Smooth muscle cell (in vitro differentiated cells): ENCODE results near the gene SGCE. TPM values are rescaled to one million over a fixed set of nuclear protein-coding genes. Genes with fewer than 3 reads are reported as not detected.

Source experiments
- DNase-seq: peaks from one replicate; lab custom pipeline; 2025; ENCODE audit not compliant: unreplicated experiment; lab: John Stamatoyannopoulos, UW
- H2AFZ ChIP-seq: fragments of 200-600 bp; sonication (generic); 2 replicates; pipeline ENCODE4 v1.6.0; 2016; ENCODE audit warnings: antibody characterized with exemption, low read depth, mild to moderate bottlenecking
- H3F3A ChIP-seq: fragments of 200-600 bp; sonication (generic); 2 replicates; pipeline ENCODE4 v1.6.0; 2017; ENCODE audit warnings: antibody characterized with exemption, low read depth
- H3K27ac ChIP-seq: fragments of 200-600 bp; sonication (generic); 2 replicates; pipeline ENCODE4 v1.5.1; 2016; ENCODE audit warnings: low read depth, mild to moderate bottlenecking
- H3K27me3 ChIP-seq: fragments of 200-600 bp; sonication (generic); 2 replicates; pipeline ENCODE4 v1.6.1; 2016; ENCODE audit warnings: low read depth, mild to moderate bottlenecking
- H3K36me3 ChIP-seq: fragments of 200-600 bp; sonication (generic); 2 replicates; pipeline ENCODE4 v1.5.1; 2016; ENCODE audit warnings: low read depth
- H3K4me1 ChIP-seq: fragments of 200-600 bp; sonication (generic); 2 replicates; pipeline ENCODE4 v1.5.1; 2016; ENCODE audit warnings: low read depth
- H3K4me2 ChIP-seq: fragments of 200-600 bp; sonication (generic); 2 replicates; pipeline ENCODE4 v1.6.0; 2016; ENCODE audit warnings: mild to moderate bottlenecking
- H3K4me3 ChIP-seq: fragments of 200-600 bp; sonication (generic); 2 replicates; pipeline ENCODE4 v1.5.1; 2016; ENCODE audit warnings: mild to moderate bottlenecking
- H3K79me2 ChIP-seq: fragments of 200-600 bp; sonication (generic); 2 replicates; pipeline ENCODE4 v1.6.0; 2016; ENCODE audit warnings: low read depth, mild to moderate bottlenecking
- H3K9ac ChIP-seq: fragments of 200-600 bp; sonication (generic); 2 replicates; pipeline ENCODE4 v1.6.0; 2016; ENCODE audit warnings: low read depth
- H3K9me3 ChIP-seq: fragments of 200-600 bp; sonication (generic); replicated peaks from 2 replicates; pipeline ENCODE4 v1.5.1; 2016; ENCODE audit warnings: low read depth
- H4K20me1 ChIP-seq: fragments of 200-600 bp; sonication (generic); 2 replicates; pipeline ENCODE4 v1.6.0; 2016; ENCODE audit warnings: low read depth
- CTCF ChIP-seq: fragments of 200-600 bp; sonication (generic); IDR thresholded peaks from 2 replicates; pipeline ENCODE4 v1.5.1; 2017; ENCODE audit warnings: borderline replicate concordance, mild to moderate bottlenecking, antibody characterized with exemption; ENCODE audit not compliant: insufficient read depth, poor library complexity, severe bottlenecking
- WGBS: methylation state at CpG from one replicate; pipeline ENCODE4 v1.1.7; 2016; ENCODE audit warnings: low lambda C conversion rate; 5-methylcytosine and 5-hydroxymethylcytosine counted together
- polyA plus RNA-seq: library from polyadenylated mRNA; unstranded; fragments of >200 nt; fragmentation: Nextera tagmentation; extraction: Ambion mirVana; gene quantifications from 2 replicates; pipeline ENCODE4 v1.2.1, GENCODE V29; 2016
- total RNA-seq: library from RNA; depleted of rRNA; stranded (reverse); fragments of >200 nt; gene quantifications from 2 replicates; pipeline ENCODE4 v1.2.3, GENCODE V29; 2014

SGCE gene
- total and polyA plus RNA-seq, 2 experiments from 2014 or later, result 87.1 to 123 TPM

- Histone ChIP-seq H3K79me2 (no peaks in the 10 kb centered on the region), H3K4me3 (no peak overlapping the region), H3F3A (no peaks in the 10 kb centered on the region), H3K4me2 (no peak overlapping the region), H3K36me3 (no peaks in the 10 kb centered on the region), H4K20me1 (no peaks in the 10 kb centered on the region), H2AFZ (no peak overlapping the region), H3K27me3 (no peaks in the 10 kb centered on the region), H3K9me3 (no peaks in the 10 kb centered on the region), H3K9ac (no peak overlapping the region), H3K4me1 (no peaks in the 10 kb centered on the region), H3K27ac (no peak overlapping the region)
- no peak for DNase-seq
- WGBS, result 94% methylated on average over 2 of the region's 2 CpGs
- TF ChIP-seq CTCF, result no peak
Observed at GRCh38 chr7:94609561-94609960, 46.4 kb downstream of the SGCE start.

GRCh38 chr7:94605031-94605430 is 50.9 kb downstream of the SGCE start:
- no peak for DNase-seq
- 97% methylated on average over 1 of the region's 1 CpG for WGBS
- Histone ChIP-seq H2AFZ (no peak overlapping the region), H3K27ac (no peak overlapping the region), H3K79me2 (no peaks in the 10 kb centered on the region), H3K9ac (no peak overlapping the region), H3K9me3 (no peaks in the 10 kb centered on the region), H4K20me1 (no peaks in the 10 kb centered on the region), H3F3A (no peaks in the 10 kb centered on the region), H3K36me3 (no peaks in the 10 kb centered on the region), H3K27me3 (no peaks in the 10 kb centered on the region), H3K4me2 (no peak overlapping the region), H3K4me3 (no peak overlapping the region), H3K4me1 (peaks cover 18% of the 10 kb centered on the region)
- no peak for TF ChIP-seq CTCF

- Histone ChIP-seq H3K4me2 (no peak overlapping the region), H3K9me3 (no peaks in the 10 kb centered on the region), H2AFZ (no peak overlapping the region), H3K36me3 (no peaks in the 10 kb centered on the region), H3K79me2 (no peaks in the 10 kb centered on the region), H3K27me3 (no peaks in the 10 kb centered on the region), H3K4me1 (peaks cover 18% of the 10 kb centered on the region), H3K9ac (no peak overlapping the region), H4K20me1 (no peaks in the 10 kb centered on the region), H3K27ac (no peak overlapping the region), H3K4me3 (no peak overlapping the region), H3F3A (no peaks in the 10 kb centered on the region)
- WGBS, result 96% methylated on average over 1 of the region's 1 CpG
- no peak for DNase-seq
- TF ChIP-seq CTCF, result no peak
Observed at GRCh38 chr7:94602181-94602580, 53.8 kb downstream of the SGCE start.

GRCh38 chr7:94600267-94600666 is 55.7 kb downstream of the SGCE start:
- Histone ChIP-seq H3K4me2 (no peak overlapping the region), H4K20me1 (no peaks in the 10 kb centered on the region), H3K27me3 (no peaks in the 10 kb centered on the region), H2AFZ (no peak overlapping the region), H3K4me3 (no peak overlapping the region), H3K36me3 (no peaks in the 10 kb centered on the region), H3K79me2 (no peaks in the 10 kb centered on the region), H3K4me1 (peaks cover 18% of the 10 kb centered on the region), H3K9me3 (no peaks in the 10 kb centered on the region), H3K9ac (no peak overlapping the region), H3F3A (no peaks in the 10 kb centered on the region), H3K27ac (no peak overlapping the region)
- WGBS, result 94% methylated on average over 3 of the region's 3 CpGs
- DNase-seq, result no peak
- no peak for TF ChIP-seq CTCF
